CD14-positive monocyte (primary cell): ENCODE measurements around the gene DSCAML1. TPM values are rescaled to one million over a fixed set of nuclear protein-coding genes. Genes with fewer than 3 reads are reported as not detected.

ENCODE experiments used
- DNase-seq, 3 donors: peaks; one replicate each; pipeline ENCODE4 v3.0.0-alpha.2; 2011 to 2022
- H2AFZ ChIP-seq: 2 replicates; pipeline ENCODE4 v1.6.0; 2012; ENCODE audit warnings: mild to moderate bottlenecking, low read depth, low read length, inconsistent platforms; ENCODE audit not compliant: insufficient read depth, poor library complexity, severe bottlenecking
- H3K27ac ChIP-seq, 2 donors: 1 replicate in 1 of 2; 2 replicates in 1 of 2; pipeline ENCODE4 v1.5.1; 2012 to 2013; ENCODE audit warnings: low read length in 2 of 2, control low read depth in 1 of 2, inconsistent platforms in 1 of 2, low read depth in 1 of 2, mild to moderate bottlenecking in 1 of 2
- H3K27me3 ChIP-seq, 2 donors: one replicate each; pipeline versions ENCODE4 v1.6.0 to v1.6.1; 2011 to 2013; ENCODE audit warnings: low read length in 2 of 2; ENCODE audit not compliant: control insufficient read depth in 2 of 2, insufficient read depth in 2 of 2
- H3K36me3 ChIP-seq, 2 donors: replicated peaks in 1 of 2; 1 replicate in 1 of 2; 2 replicates in 1 of 2; pipeline versions ENCODE4 v1.5.1 to v1.6.1; 2012 to 2013; ENCODE audit warnings: low read length in 2 of 2, control low read depth in 1 of 2, inconsistent platforms in 1 of 2, mild to moderate bottlenecking in 1 of 2; ENCODE audit not compliant: insufficient read depth in 2 of 2, control insufficient read depth in 1 of 2
- H3K4me1 ChIP-seq, 2 donors: 1 replicate in 1 of 2; 2 replicates in 1 of 2; pipeline versions ENCODE4 v1.5.1 to v1.6.1; 2012 to 2013; ENCODE audit warnings: low read length in 2 of 2, control low read depth in 1 of 2, inconsistent platforms in 1 of 2, mild to moderate bottlenecking in 1 of 2, moderate library complexity in 1 of 2; ENCODE audit not compliant: insufficient read depth in 2 of 2, control insufficient read depth in 1 of 2
- H3K4me2 ChIP-seq: replicated peaks from 2 replicates; pipeline ENCODE3; 2012; ENCODE audit warnings: low read length, moderate library complexity, mild to moderate bottlenecking; ENCODE audit not compliant: poor library complexity, severe bottlenecking; ENCODE audit errors: extremely low read depth
- H3K4me3 ChIP-seq, 3 experiments: fragments of 200-600 bp in 1 of 3; sonication (generic) in 1 of 3; replicated peaks in 1 of 3; 1 replicate in 2 of 3; 2 replicates in 1 of 3; pipeline ENCODE4 v1.5.1; 2011 to 2013; ENCODE audit warnings: low read length in 3 of 3, mild to moderate bottlenecking in 3 of 3, control low read depth in 2 of 3, low read depth in 2 of 3, inconsistent platforms in 1 of 3, moderate library complexity in 1 of 3
- H3K79me2 ChIP-seq: 2 replicates; pipeline ENCODE4 v1.6.0; 2012; ENCODE audit warnings: mild to moderate bottlenecking, control low read depth, inconsistent platforms, low read length, moderate library complexity; ENCODE audit not compliant: insufficient read depth
- H3K9ac ChIP-seq: 2 replicates; pipeline ENCODE4 v1.6.0; 2017; ENCODE audit warnings: low read length, mild to moderate bottlenecking; ENCODE audit not compliant: insufficient read depth, poor library complexity, severe bottlenecking
- H3K9me3 ChIP-seq, 2 donors: replicated peaks in 1 of 2; 1 replicate in 1 of 2; 2 replicates in 1 of 2; pipeline versions ENCODE4 v1.5.1 to v1.6.1; 2012 to 2013; ENCODE audit warnings: low read length in 2 of 2, control low read depth in 1 of 2; ENCODE audit not compliant: control insufficient read depth in 1 of 2, insufficient read depth in 1 of 2
- H4K20me1 ChIP-seq: 2 replicates; pipeline ENCODE4 v1.6.0; 2012; ENCODE audit warnings: mild to moderate bottlenecking, low read length, control low read depth, moderate library complexity; ENCODE audit not compliant: insufficient read depth
- H3K27ac Mint-ChIP-seq, 7 donors: one replicate each; pipeline ENCODE4 v1.8.0; 2020; ENCODE audit warnings: mild to moderate bottlenecking in 7 of 7, mixed read lengths in 7 of 7, moderate library complexity in 6 of 7, inconsistent platforms in 2 of 7
- H3K27me3 Mint-ChIP-seq, 3 donors: one replicate each; pipeline ENCODE4 v1.8.0; 2021 to 2022; ENCODE audit warnings: low read depth in 3 of 3, mild to moderate bottlenecking in 3 of 3, mixed read lengths in 3 of 3, moderate library complexity in 3 of 3, inconsistent platforms in 1 of 3
- H3K36me3 Mint-ChIP-seq, 2 donors: one replicate each; pipeline ENCODE4 v1.8.0; 2020; ENCODE audit warnings: mixed read lengths in 2 of 2, inconsistent platforms in 1 of 2, mild to moderate bottlenecking in 1 of 2
- H3K4me1 Mint-ChIP-seq: one replicate; pipeline ENCODE4 v1.8.0; 2020; ENCODE audit warnings: mild to moderate bottlenecking, mixed read lengths
- H3K4me3 Mint-ChIP-seq, 2 donors: one replicate each; pipeline ENCODE4 v1.8.0; 2020; ENCODE audit warnings: mild to moderate bottlenecking in 2 of 2, mixed read lengths in 2 of 2, moderate library complexity in 1 of 2
- H3K9me3 Mint-ChIP-seq, 7 donors: one replicate each; pipeline ENCODE4 v1.8.0; 2020 to 2022; ENCODE audit warnings: mixed read lengths in 7 of 7, mild to moderate bottlenecking in 6 of 7, moderate library complexity in 6 of 7, inconsistent platforms in 2 of 7
- WGBS: methylation state at CpG from one replicate; pipeline ENCODE4 v1.1.5; 2013; ENCODE audit warnings: missing lambda C conversion rate; ENCODE audit not compliant: insufficient coverage; 5-methylcytosine and 5-hydroxymethylcytosine counted together
- intact Hi-C, 2 donors: fragments of 100-400 bp; cut with micrococcal nuclease; formaldehyde crosslinking; loops; one replicate each; pipeline versions ENCODE4 v1.15.0 to v1.15.1; 2023
- polyA plus RNA-seq, 3 donors: library from polyadenylated mRNA; depleted of rRNA in 1 of 3; unstranded in 2 of 3; stranded (reverse) in 1 of 3; fragments of 300-500 nt in 2 of 3; fragments of >200 nt in 1 of 3; fragmentation: Illumina TruSeq in 2 of 3; gene quantifications; 1 replicate in 2 of 3; 2 replicates in 1 of 3; pipeline ENCODE4 v1.2.3, GENCODE V29; 2012 to 2021
- TF ChIP-seq, protein P1 (sequence below): fragments of 200-600 bp; IDR thresholded peaks from one replicate; pipeline ENCODE4 v1.8.0; 2022; ENCODE audit warnings: antibody characterized with exemption, mild to moderate bottlenecking

The DSCAML1 gene
- polyA plus RNA-seq, 3 donors: not detected

DNA sequence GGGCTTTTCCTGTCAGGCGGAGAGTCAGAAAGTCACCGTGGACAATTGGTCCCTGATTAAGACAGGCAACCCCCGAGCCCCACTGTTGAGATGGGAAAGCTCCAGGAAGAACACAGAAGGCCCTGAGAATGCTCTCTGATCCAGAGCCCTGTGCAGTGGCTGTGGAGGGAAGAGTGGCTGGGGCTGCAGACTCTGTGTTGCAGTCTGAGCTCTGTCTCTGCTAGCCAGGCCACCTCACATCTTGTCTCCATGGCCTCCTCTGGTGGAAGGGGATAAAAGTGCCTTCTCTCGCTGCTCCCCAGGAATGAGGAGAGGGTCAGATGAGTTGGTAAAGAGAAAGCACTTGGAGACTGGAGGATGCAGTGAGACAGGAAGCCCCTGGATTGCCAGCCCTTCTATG is 328.1 kb downstream of the DSCAML1 start:
- H3K4me1 Mint-ChIP-seq: peaks cover 9% of the 10 kb centered on the region
- no peaks in the 10 kb centered on the region for H3K9me3 Mint-ChIP-seq
- H3K27ac Mint-ChIP-seq: no peak overlapping the region
- no peak overlapping the region for H3K27ac ChIP-seq
- no peaks in the 10 kb centered on the region for H3K36me3 ChIP-seq
- peaks cover 5% of the 10 kb centered on the region in 2 donors for H3K4me1 ChIP-seq
- H3K79me2 ChIP-seq: no peaks in the 10 kb centered on the region
- H3K36me3 Mint-ChIP-seq: no peaks in the 10 kb centered on the region
- intact Hi-C loops: no loop called here
- H3K27me3 Mint-ChIP-seq: peaks cover 4 to 6% (median 6%) of the 10 kb centered on the region in 3 donors
- no peak for DNase-seq
- no peak overlapping the region for H3K4me3 Mint-ChIP-seq
- H2AFZ ChIP-seq: no peak overlapping the region
- H3K9me3 ChIP-seq: no peaks in the 10 kb centered on the region
- WGBS: 94% methylated on average over 3 of the region's 4 CpGs
- H3K27me3 ChIP-seq: no peaks in the 10 kb centered on the region
- H3K4me3 ChIP-seq: no peak overlapping the region
- no peaks in the 10 kb centered on the region for H4K20me1 ChIP-seq
- H3K9ac ChIP-seq: no peak overlapping the region
- TF ChIP-seq, protein P1, sequence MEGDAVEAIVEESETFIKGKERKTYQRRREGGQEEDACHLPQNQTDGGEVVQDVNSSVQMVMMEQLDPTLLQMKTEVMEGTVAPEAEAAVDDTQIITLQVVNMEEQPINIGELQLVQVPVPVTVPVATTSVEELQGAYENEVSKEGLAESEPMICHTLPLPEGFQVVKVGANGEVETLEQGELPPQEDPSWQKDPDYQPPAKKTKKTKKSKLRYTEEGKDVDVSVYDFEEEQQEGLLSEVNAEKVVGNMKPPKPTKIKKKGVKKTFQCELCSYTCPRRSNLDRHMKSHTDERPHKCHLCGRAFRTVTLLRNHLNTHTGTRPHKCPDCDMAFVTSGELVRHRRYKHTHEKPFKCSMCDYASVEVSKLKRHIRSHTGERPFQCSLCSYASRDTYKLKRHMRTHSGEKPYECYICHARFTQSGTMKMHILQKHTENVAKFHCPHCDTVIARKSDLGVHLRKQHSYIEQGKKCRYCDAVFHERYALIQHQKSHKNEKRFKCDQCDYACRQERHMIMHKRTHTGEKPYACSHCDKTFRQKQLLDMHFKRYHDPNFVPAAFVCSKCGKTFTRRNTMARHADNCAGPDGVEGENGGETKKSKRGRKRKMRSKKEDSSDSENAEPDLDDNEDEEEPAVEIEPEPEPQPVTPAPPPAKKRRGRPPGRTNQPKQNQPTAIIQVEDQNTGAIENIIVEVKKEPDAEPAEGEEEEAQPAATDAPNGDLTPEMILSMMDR: no peak
- H3K4me2 ChIP-seq: no peak overlapping the region

DNA sequence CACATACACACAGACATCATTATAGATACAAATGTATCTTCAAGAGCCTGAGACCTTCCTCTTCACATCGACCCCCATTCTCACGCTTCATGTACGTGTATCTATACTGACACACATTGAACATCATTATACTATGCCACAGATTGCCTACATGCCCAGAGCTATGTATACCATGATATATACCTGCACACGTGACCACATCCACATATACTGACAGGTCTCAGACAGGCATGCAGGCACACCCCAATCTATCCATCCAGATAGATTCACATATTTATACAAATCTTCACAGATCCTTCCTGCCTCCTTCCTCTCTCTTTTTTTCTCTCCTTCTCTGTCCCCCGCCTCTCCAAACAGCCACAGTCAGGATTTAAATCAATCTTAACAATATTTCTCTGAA is 329.2 kb downstream of the DSCAML1 start:
- no peaks in the 10 kb centered on the region for H3K9me3 Mint-ChIP-seq
- no peak overlapping the region for H3K4me3 Mint-ChIP-seq
- no peaks in the 10 kb centered on the region for H3K79me2 ChIP-seq
- no peak for DNase-seq
- no peaks in the 10 kb centered on the region for H3K36me3 Mint-ChIP-seq
- no peaks in the 10 kb centered on the region for H3K36me3 ChIP-seq
- peaks cover 5% of the 10 kb centered on the region in 2 donors for H3K4me1 ChIP-seq
- H3K27me3 ChIP-seq: no peaks in the 10 kb centered on the region
- no peak overlapping the region for H2AFZ ChIP-seq
- no peak overlapping the region for H3K4me3 ChIP-seq
- H3K9ac ChIP-seq: no peak overlapping the region
- H4K20me1 ChIP-seq: no peaks in the 10 kb centered on the region
- TF ChIP-seq, protein P1: no peak
- H3K27me3 Mint-ChIP-seq: peaks cover 4 to 8% (median 4%) of the 10 kb centered on the region in 3 donors
- no peak overlapping the region for H3K27ac Mint-ChIP-seq
- H3K4me2 ChIP-seq: no peak overlapping the region
- H3K4me1 Mint-ChIP-seq: peaks cover 9% of the 10 kb centered on the region
- intact Hi-C loops: no loop called here
- no peaks in the 10 kb centered on the region for H3K9me3 ChIP-seq
- WGBS: 83% methylated on average over 4 of the region's 5 CpGs
- H3K27ac ChIP-seq: no peak overlapping the region
